22Rv1 (cell line): ENCODE results near the gene PKNOX2.

ENCODE experiments used
- H3K27ac ChIP-seq: fragments of 450-650 bp; 2 replicates; pipeline ENCODE4 v1.5.1; 2017
- CTCF ChIP-seq: fragments of 450-650 bp; IDR thresholded peaks from 2 replicates; pipeline ENCODE4 v1.5.1; 2017; ENCODE audit warnings: mild to moderate bottlenecking
- ZFX ChIP-seq: fragments of 450-650 bp; IDR thresholded peaks from 2 replicates; pipeline ENCODE4 v1.6.1; 2017; ENCODE audit warnings: antibody characterized with exemption, borderline replicate concordance

PKNOX2 gene

GRCh38 chr11:125442946-125443345 is 278.4 kb downstream of the PKNOX2 start:
- TF ChIP-seq ZFX (no peak), CTCF (no peak)
- no peak overlapping the region for H3K27ac ChIP-seq

GRCh38 chr11:125443767-125444311 is 279.3 kb downstream of the PKNOX2 start:
- no peak for TF ChIP-seq CTCF
- no peak overlapping the region for H3K27ac ChIP-seq

GRCh38 chr11:125445731-125446130 is 281.2 kb downstream of the PKNOX2 start:
- no peak for TF ChIP-seq ZFX
- TF ChIP-seq CTCF = no peak

GRCh38 chr11:125446279-125446678 is 281.7 kb downstream of the PKNOX2 start:
- TF ChIP-seq ZFX (no peak), CTCF (no peak)

More at GRCh38 chr11:125445731-125446130, 281.2 kb downstream of the PKNOX2 start:
- H3K27ac ChIP-seq = no peak overlapping the region

GRCh38 chr11:125447721-125448120 is 283.2 kb downstream of the PKNOX2 start:
- no peak overlapping the region for H3K27ac ChIP-seq
- no peak for TF ChIP-seq ZFX
- no peak for TF ChIP-seq CTCF

More at GRCh38 chr11:125446279-125446678, 281.7 kb downstream of the PKNOX2 start:
- no peak overlapping the region for H3K27ac ChIP-seq

GRCh38 chr11:125448136-125448535 is 283.6 kb downstream of the PKNOX2 start:
- TF ChIP-seq ZFX (no peak), CTCF (no peak)
- H3K27ac ChIP-seq = no peak overlapping the region

GRCh38 chr11:125449565-125449964 is 285.0 kb downstream of the PKNOX2 start:
- TF ChIP-seq ZFX (no peak), CTCF (no peak)
- H3K27ac ChIP-seq = no peak overlapping the region
